Measurements from ENCODE around the gene NLRP7. TPM values are rescaled to one million over a fixed set of nuclear protein-coding genes. Genes with fewer than 3 reads are reported as not detected.
"Not testable (repeated sequence)": the region's sequence is repeated elsewhere in the genome, so short reads cannot be mapped to it uniquely, and the experiment has no call there.

The NLRP7 gene
- total RNA-seq, 1 experiment from 2014 or later, result 0.08 TPM

DNA sequence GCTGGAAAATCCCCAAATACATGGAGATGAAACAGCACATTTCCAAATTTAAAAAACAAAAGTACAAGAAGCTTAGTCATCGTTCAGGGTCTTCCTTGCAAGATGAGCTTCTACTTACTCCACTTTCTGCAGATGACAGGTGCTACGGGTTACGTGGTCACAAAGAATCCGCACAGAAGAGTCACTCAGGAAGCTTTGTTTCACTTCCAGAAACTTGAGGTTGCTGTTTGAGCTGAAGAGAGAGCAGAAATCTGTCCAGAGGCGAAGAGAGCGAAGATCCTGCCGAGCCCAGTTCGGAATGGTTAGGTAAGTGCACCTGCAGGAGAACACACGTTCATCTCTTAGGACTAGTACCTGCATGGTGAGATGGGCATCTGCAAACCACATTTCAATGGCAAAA is 9.4 kb downstream of the NLRP7 start:
- no peak for DNase-seq (ENCODE audit: low read depth, low spot score)
- in situ Hi-C loops (cut with HindIII; ENCODE audit: low pct_unique_long_range_greater_than_20kb, low sequenced_read_pairs), result no loop called here

GRCh38 chr19:54928299-54928698 is 19.0 kb downstream of the NLRP7 start:
- in situ Hi-C loops (cut with HindIII; ENCODE audit: low pct_unique_long_range_greater_than_20kb, low sequenced_read_pairs), result no loop called here
- DNase-seq (ENCODE audit: low read depth, low spot score), result no peak

GRCh38 chr19:54923276-54923675 is 24.1 kb downstream of the NLRP7 start:
- in situ Hi-C loops (cut with HindIII; ENCODE audit: low pct_unique_long_range_greater_than_20kb, low sequenced_read_pairs), result no loop called here
- no peak for DNase-seq (ENCODE audit: low read depth, low spot score)

DNA sequence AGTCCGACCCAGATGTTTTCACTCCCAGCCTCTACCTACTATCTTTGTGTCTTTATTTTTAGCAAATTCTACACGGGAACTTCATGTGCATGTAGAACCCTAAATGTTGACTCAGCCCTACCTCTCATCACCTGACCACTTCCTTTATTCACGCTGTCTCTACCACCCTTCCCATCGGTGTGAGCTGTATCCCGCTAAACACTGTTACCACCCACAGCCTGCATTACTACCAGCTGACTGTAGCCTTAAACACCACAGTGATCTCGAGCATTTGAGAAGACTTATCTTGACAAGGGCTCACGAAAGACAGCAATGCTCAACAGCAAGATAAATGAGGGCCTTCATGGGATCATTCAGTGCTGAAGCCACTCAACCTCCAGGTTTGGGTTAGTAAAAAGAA is 26.2 kb downstream of the NLRP7 start:
- in situ Hi-C loops (cut with HindIII; ENCODE audit: low pct_unique_long_range_greater_than_20kb, low sequenced_read_pairs), result no loop called here
- DNase-seq (ENCODE audit: low read depth, low spot score), result no peak

DNA sequence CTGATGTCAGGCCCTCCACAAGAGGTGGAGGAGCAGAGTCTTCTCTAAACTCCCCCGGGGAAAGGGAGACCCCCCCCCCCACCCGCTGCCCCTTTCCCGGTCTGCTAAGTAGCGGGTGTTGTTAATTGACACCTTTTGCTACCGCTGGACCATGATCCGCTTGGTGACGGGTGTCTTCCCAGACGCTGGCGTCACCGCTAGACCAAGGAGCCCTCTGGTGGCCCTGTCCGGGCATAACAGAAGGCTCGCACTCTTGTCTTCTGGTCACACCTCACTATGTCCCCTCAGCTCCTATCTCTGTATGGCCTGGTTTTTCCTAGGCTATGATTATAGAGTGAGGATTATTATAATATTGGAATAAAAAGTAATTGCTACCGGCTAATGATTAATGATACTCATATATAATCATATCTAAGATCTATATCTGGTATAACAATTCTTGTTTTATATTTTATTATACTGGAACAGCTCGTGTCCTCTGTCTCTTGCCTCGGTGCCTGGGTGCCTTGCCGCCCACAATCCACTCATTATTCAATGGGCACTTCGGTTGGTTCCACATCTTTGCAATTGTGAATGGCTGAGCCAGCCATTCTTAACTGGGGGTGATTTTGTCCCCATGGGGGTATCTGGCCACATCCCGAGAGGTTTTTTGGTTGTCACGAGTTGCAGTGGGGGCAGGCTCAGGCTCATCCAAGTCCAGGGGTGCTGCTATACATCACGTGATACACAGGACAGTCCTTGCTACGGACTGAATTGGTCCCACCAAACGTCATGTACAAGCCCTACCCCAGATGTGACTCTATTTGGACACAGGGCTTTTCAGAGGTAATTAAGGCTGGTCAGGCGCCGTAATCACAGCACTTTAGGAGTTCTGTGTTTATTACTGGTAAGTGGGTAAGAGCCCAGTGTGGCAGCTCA is 27.4 kb downstream of the NLRP7 start:
- DNase-seq (ENCODE audit: low read depth, low spot score); in situ Hi-C loops (cut with HindIII; ENCODE audit: low pct_unique_long_range_greater_than_20kb, low sequenced_read_pairs): not testable (repeated sequence)

GRCh38 chr19:54918499-54918898 is 28.8 kb downstream of the NLRP7 start:
- no peak for DNase-seq (ENCODE audit: low read depth, low spot score)
- in situ Hi-C loops (cut with HindIII; ENCODE audit: low pct_unique_long_range_greater_than_20kb, low sequenced_read_pairs), result no loop called here

DNA sequence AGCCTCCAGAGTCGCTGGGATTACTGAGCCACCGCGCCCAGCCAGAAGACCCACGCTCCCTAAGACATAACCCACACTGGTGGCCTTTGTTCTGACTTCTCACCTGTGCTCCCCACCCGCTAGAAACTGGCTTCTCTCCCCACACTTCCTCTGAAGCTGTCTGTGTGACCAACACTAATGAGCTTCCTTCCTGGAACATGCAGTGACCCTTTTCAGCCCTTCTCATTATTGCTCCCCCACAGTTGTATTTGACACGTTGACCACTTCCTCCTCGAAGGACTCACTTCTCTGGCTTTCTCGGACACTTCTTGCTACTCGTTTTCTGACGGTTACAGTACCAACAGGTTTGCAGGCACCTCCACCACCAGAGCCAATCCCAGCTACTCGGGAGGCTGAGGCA is 30.5 kb downstream of the NLRP7 start:
- in situ Hi-C loops (cut with HindIII; ENCODE audit: low pct_unique_long_range_greater_than_20kb, low sequenced_read_pairs), result no loop called here
- DNase-seq (ENCODE audit: low read depth, low spot score), result no peak

DNA sequence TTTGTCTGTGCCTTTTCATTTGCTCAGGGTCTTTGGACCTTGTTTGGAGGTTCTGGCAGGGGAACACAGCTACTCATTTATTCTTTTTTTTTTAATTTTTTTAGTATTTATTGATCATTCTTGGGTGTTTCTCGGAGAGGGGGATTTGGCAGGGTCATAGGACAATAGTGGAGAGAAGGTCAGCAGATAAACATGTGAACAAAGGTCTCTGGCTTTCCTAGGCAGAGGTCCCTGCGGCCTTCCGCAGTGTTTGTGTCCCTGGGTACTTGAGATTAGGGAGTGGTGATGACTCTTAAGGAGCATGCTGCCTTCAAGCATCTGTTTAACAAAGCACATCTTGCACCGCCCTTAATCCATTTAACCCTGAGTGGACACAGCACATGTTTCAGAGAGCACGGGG is 39.4 kb downstream of the NLRP7 start:
- DNase-seq (ENCODE audit: low read depth, low spot score); in situ Hi-C loops (cut with HindIII; ENCODE audit: low pct_unique_long_range_greater_than_20kb, low sequenced_read_pairs): not testable (repeated sequence)

- in situ Hi-C loops (cut with HindIII; ENCODE audit: low pct_unique_long_range_greater_than_20kb, low sequenced_read_pairs), result no loop called here
- no peak for DNase-seq (ENCODE audit: low read depth, low spot score)
Observed at GRCh38 chr19:54906819-54907218, 40.5 kb downstream of the NLRP7 start.

GRCh38 chr19:54905803-54906511 is 41.4 kb downstream of the NLRP7 start, which contains the start of gene NCR1:
Gene NCR1, plus strand, starts transcription at chr19:54906148. Its CDS starts 40 bp downstream, at chr19:54906188.
- no peak for DNase-seq (ENCODE audit: low read depth, low spot score)

GRCh38 chr19:54905421-54905802 is 41.9 kb downstream of the NLRP7 start:
- DNase-seq (ENCODE audit: low read depth, low spot score), result no peak
- in situ Hi-C loops (cut with HindIII; ENCODE audit: low pct_unique_long_range_greater_than_20kb, low sequenced_read_pairs), result no loop called here

More at GRCh38 chr19:54905803-54906511, 41.4 kb downstream of the NLRP7 start, which contains the start of gene NCR1:
- in situ Hi-C loops (cut with HindIII; ENCODE audit: low pct_unique_long_range_greater_than_20kb, low sequenced_read_pairs), result no loop called here

DNA sequence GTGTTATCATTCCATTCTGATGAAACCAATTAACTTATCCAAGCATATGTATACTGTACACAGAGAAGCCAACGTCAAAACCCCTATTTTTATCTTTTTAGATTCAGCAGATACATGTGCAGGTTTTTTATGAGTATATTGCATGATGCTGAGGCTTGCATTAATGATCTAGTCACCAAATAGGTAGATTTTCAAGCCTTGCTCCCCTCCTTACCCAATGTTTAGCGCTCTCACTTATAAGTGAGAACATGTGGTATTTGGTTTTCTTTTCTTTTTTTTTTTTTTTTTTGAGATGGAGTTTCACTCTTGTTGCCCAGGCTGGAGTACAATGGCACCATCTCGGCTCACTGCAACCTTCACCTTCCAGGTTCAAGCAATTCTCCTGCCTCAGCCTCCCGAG is 43.1 kb downstream of the NLRP7 start:
- in situ Hi-C loops (cut with HindIII; ENCODE audit: low pct_unique_long_range_greater_than_20kb, low sequenced_read_pairs), result not testable (repeated sequence)

DNA sequence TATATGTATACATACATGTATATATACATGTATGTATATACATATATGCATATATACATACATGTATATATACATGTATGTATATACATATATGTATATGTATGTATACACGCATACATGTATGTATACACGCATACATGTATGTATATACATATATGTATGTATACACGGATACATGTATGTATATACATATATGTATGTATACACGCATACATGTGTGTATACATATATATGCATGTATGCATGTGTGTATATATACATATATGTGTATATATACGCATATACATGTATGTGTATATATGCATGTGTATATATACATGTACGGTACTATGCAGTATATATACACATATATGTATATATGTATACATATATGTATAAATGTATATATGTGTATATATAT is 44.0 kb downstream of the NLRP7 start:
- in situ Hi-C loops (cut with HindIII; ENCODE audit: low pct_unique_long_range_greater_than_20kb, low sequenced_read_pairs), result no loop called here

More for the DNA sequence above, 43.1 kb downstream of the NLRP7 start:
- DNase-seq (ENCODE audit: low read depth, low spot score), result not testable (repeated sequence)

GRCh38 chr19:54902061-54902460 is 45.3 kb downstream of the NLRP7 start:
- in situ Hi-C loops (cut with HindIII; ENCODE audit: low pct_unique_long_range_greater_than_20kb, low sequenced_read_pairs), result no loop called here
- no peak for DNase-seq (ENCODE audit: low read depth, low spot score)

More for the DNA sequence above, 44.0 kb downstream of the NLRP7 start:
- no peak for DNase-seq (ENCODE audit: low read depth, low spot score)

- DNase-seq (ENCODE audit: low read depth, low spot score); in situ Hi-C loops (cut with HindIII; ENCODE audit: low pct_unique_long_range_greater_than_20kb, low sequenced_read_pairs): not testable (repeated sequence)
Observed at GRCh38 chr19:54901153-54901552, 46.2 kb downstream of the NLRP7 start.

- in situ Hi-C loops (cut with HindIII; ENCODE audit: low pct_unique_long_range_greater_than_20kb, low sequenced_read_pairs), result not testable (repeated sequence)
Observed at GRCh38 chr19:54899646-54900045, 47.7 kb downstream of the NLRP7 start.

DNA sequence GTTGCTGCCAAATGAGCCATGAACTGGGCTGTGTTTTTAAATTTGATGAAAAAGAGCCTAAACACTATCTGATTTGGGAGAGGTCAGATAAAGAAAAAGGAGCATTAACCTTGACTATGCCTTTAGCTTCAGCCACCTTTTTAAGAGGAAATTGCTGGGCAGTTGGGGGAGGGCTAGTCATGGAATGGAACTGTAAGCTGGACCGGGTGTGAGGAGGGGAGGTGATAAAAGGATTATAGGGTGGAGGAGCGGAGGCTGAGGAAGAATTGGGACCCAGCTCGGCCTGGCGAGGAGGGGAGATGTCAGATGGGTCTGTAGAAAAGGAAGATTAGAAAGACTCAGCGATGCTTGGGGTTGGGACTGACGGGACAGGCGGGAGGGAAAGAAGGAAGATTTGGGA is 48.6 kb downstream of the NLRP7 start:
- in situ Hi-C loops (cut with HindIII; ENCODE audit: low pct_unique_long_range_greater_than_20kb, low sequenced_read_pairs); DNase-seq (ENCODE audit: low read depth, low spot score): not testable (repeated sequence)

More at GRCh38 chr19:54899646-54900045, 47.7 kb downstream of the NLRP7 start:
- DNase-seq (ENCODE audit: low read depth, low spot score), result not testable (repeated sequence)

DNA sequence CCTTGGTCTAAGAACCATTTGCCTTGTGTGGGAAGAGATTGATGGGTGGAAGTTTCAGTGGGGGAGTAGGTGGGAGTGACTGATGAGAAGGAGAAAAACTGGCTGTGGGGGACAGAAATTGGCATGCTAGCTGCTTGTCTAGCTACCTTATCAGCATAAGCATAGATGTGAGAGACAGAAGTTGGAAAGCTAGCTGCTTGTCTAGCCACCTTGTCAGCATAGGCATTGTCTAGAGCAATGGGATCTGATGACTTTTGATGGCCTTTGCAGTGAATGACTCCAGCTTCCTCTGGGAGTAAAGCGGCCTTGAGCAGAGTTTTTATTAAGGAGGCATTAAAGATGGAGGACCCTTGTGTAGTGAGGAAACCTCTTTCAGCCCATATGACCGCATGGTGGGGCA is 51.3 kb downstream of the NLRP7 start:
- DNase-seq (ENCODE audit: low read depth, low spot score), result no peak
- in situ Hi-C loops (cut with HindIII; ENCODE audit: low pct_unique_long_range_greater_than_20kb, low sequenced_read_pairs), result no loop called here
